HepG2 (cell line): ENCODE data around the gene TUBB4B. TPM values are rescaled to one million over a fixed set of nuclear protein-coding genes. Genes with fewer than 3 reads are reported as not detected.

Source experiments
- ATAC-seq: fragments of 200-7000 bp; cut with Tn5 transposase; 3 replicates; pipeline ENCODE4 v1.9.1; 2020; ENCODE audit warnings: mild to moderate bottlenecking, moderate library complexity
- BruUV-seq: library from RNA; stranded (reverse); fragments of 400-500 nt; replicated peaks from 2 replicates; lab custom pipeline; 2021; lab: Mats Ljungman, UMichigan
- CTCF ChIA-PET: fragments of 300-600 bp; formaldehyde crosslinking; extraction: SDS; loops from one replicate; lab custom pipeline; 2021; ENCODE audit warnings: low total read pairs, inconsistent platforms, low intra/inter-chr PET ratio; lab: Yijun Ruan, JAX
- POLR2A ChIA-PET: fragments of 350-600 bp; sonication (Branson Sonifier 250); formaldehyde crosslinking; loops from one replicate; lab custom pipeline; 2020; ENCODE audit warnings: antibody characterized with exemption, inconsistent platforms; lab: Yijun Ruan, JAX
- DNase-seq: peaks from one replicate; pipeline ENCODE4 v3.0.0-alpha.2; 2015; ENCODE audit warnings: low spot score
- FAIRE-seq: peaks from 3 replicates; lab custom pipeline; 2011; peaks lifted over from hg19 to GRCh38; lab: Jason Lieb, UNC
- H2AFZ ChIP-seq: one replicate; pipeline ENCODE4 v1.6.1; 2011; ENCODE audit warnings: low read length, inconsistent platforms
- H3K27ac ChIP-seq: fragments of 300-600 bp; 3 replicates; pipeline ENCODE4 v1.8.0; 2011; ENCODE audit warnings: mixed run types, mild to moderate bottlenecking, mixed read lengths, low read length, inconsistent platforms; ENCODE audit not compliant: insufficient read depth; ENCODE audit errors: extremely low read length
- H3K27me3 ChIP-seq, 2 experiments: fragments of 200-600 bp in 1 of 2; 2 replicates in 1 of 2; 3 replicates in 1 of 2; pipeline versions ENCODE4 v1.6.0 to v1.8.0; 2011; ENCODE audit warnings: low read length in 2 of 2, mild to moderate bottlenecking in 2 of 2, moderate library complexity in 2 of 2, inconsistent platforms in 1 of 2; ENCODE audit not compliant: insufficient read depth in 2 of 2, control insufficient read depth in 1 of 2
- H3K36me3 ChIP-seq, 2 experiments: fragments of 200-600 bp in 1 of 2; replicated peaks in 1 of 2; 2 replicates in 1 of 2; 3 replicates in 1 of 2; pipeline versions ENCODE4 v1.5.1 to v1.8.0; 2011; ENCODE audit warnings: low read length in 2 of 2, inconsistent platforms in 1 of 2; ENCODE audit not compliant: insufficient read depth in 2 of 2, control insufficient read depth in 1 of 2
- H3K4me1 ChIP-seq: 2 replicates; pipeline ENCODE4 v1.5.1; 2012; ENCODE audit warnings: low read length, inconsistent platforms; ENCODE audit not compliant: insufficient read depth
- H3K4me2 ChIP-seq: 2 replicates; pipeline ENCODE4 v1.6.0; 2011; ENCODE audit warnings: low read depth, low read length, inconsistent platforms
- H3K4me3 ChIP-seq, 3 experiments: fragments of 200-600 bp in 1 of 3; sonication (generic), shearing (Covaris generic) in 1 of 3; replicated peaks in 1 of 3; 2 replicates each; pipeline ENCODE4 v1.5.1; 2011 to 2016; ENCODE audit warnings: low read length in 3 of 3, inconsistent platforms in 2 of 3, low read depth in 2 of 3, mild to moderate bottlenecking in 2 of 3, control low read depth in 1 of 3, mixed read lengths in 1 of 3; ENCODE audit not compliant: insufficient read depth in 1 of 3
- H3K79me2 ChIP-seq: one replicate; pipeline ENCODE4 v1.6.1; 2011; ENCODE audit warnings: low read length, inconsistent platforms; ENCODE audit not compliant: insufficient read depth
- H3K9ac ChIP-seq: 2 replicates; pipeline ENCODE4 v1.6.0; 2011; ENCODE audit warnings: mild to moderate bottlenecking, low read depth, low read length, inconsistent platforms; ENCODE audit not compliant: insufficient read depth
- H3K9me3 ChIP-seq: 2 replicates; pipeline ENCODE4 v1.5.1; 2012; ENCODE audit warnings: mild to moderate bottlenecking, low read length
- H4K20me1 ChIP-seq: 2 replicates; pipeline ENCODE4 v1.6.0; 2011; ENCODE audit warnings: inconsistent platforms, mild to moderate bottlenecking, low read length, moderate library complexity; ENCODE audit not compliant: insufficient read depth
- ESRRA ChIP-seq: sonication (generic); formaldehyde crosslinking; IDR thresholded peaks from 2 replicates; pipeline ENCODE4 v1.5.1; 2020; ENCODE audit warnings: mild to moderate bottlenecking, low read depth, missing genetic modification reagents
- ETV5 ChIP-seq: IDR thresholded peaks from 2 replicates; pipeline ENCODE4 v1.6.1; 2018; ENCODE audit warnings: missing biosample characterization, missing genetic modification reagents, inconsistent platforms, borderline replicate concordance
- NFKB2 ChIP-seq: sonication (generic); formaldehyde crosslinking; IDR thresholded peaks from 2 replicates; pipeline ENCODE4 v1.4.0; 2020; ENCODE audit warnings: missing genetic modification reagents, borderline replicate concordance
- REL ChIP-seq: sonication (generic); formaldehyde crosslinking; conservative IDR thresholded peaks from 2 replicates; pipeline ENCODE4 v1.8.0; 2022; ENCODE audit warnings: mild to moderate bottlenecking, missing genetic modification reagents, moderate library complexity
- RFXAP ChIP-seq: sonication (generic); formaldehyde crosslinking; IDR thresholded peaks from 2 replicates; pipeline ENCODE4 v1.4.0; 2020; ENCODE audit warnings: missing genetic modification reagents, borderline replicate concordance
- SIX1 ChIP-seq: sonication (generic); formaldehyde crosslinking; IDR thresholded peaks from 2 replicates; pipeline ENCODE4 v1.4.0; 2020; ENCODE audit warnings: missing genetic modification reagents, borderline replicate concordance
- TARDBP ChIP-seq: sonication (generic); formaldehyde crosslinking; IDR thresholded peaks from 2 replicates; pipeline ENCODE4 v1.8.0; 2022; ENCODE audit warnings: mild to moderate bottlenecking, missing genetic modification reagents
- ZFP62 ChIP-seq: sonication (generic); formaldehyde crosslinking; IDR thresholded peaks from 2 replicates; pipeline ENCODE4 v1.4.0; 2020; ENCODE audit warnings: missing genetic modification reagents
- ZNF121 ChIP-seq: sonication (generic); formaldehyde crosslinking; IDR thresholded peaks from 2 replicates; pipeline ENCODE4 v1.5.0; 2020; ENCODE audit warnings: mild to moderate bottlenecking, missing genetic modification reagents
- ZNF138 ChIP-seq: sonication (generic); formaldehyde crosslinking; IDR thresholded peaks from 2 replicates; pipeline ENCODE4 v1.5.0; 2020; ENCODE audit warnings: mild to moderate bottlenecking, low read depth, missing genetic modification reagents
- ZNF33B ChIP-seq: sonication (generic); formaldehyde crosslinking; IDR thresholded peaks from 2 replicates; pipeline ENCODE4 v1.5.1; 2020; ENCODE audit warnings: mild to moderate bottlenecking, missing genetic modification reagents
- ZNF350 ChIP-seq: sonication (generic); formaldehyde crosslinking; IDR thresholded peaks from 2 replicates; pipeline ENCODE4 v1.4.0; 2020; ENCODE audit warnings: mild to moderate bottlenecking, low read depth, missing genetic modification reagents, borderline replicate concordance
- ZNF354B ChIP-seq: sonication (generic); formaldehyde crosslinking; IDR thresholded peaks from 2 replicates; pipeline ENCODE4 v1.8.0; 2022; ENCODE audit warnings: mild to moderate bottlenecking, missing genetic modification reagents
- ZNF441 ChIP-seq: sonication (generic); formaldehyde crosslinking; IDR thresholded peaks from 2 replicates; pipeline ENCODE4 v1.7.0; 2021; ENCODE audit warnings: missing genetic modification reagents, borderline replicate concordance
- ZNF629 ChIP-seq: sonication (generic); formaldehyde crosslinking; conservative IDR thresholded peaks from 2 replicates; pipeline ENCODE4 v1.5.0; 2020; ENCODE audit warnings: missing genetic modification reagents
- ZNF672 ChIP-seq: sonication (generic); formaldehyde crosslinking; IDR thresholded peaks from 2 replicates; pipeline ENCODE4 v1.8.1; 2022; ENCODE audit warnings: missing genetic modification reagents
- ZNF788 ChIP-seq: sonication (generic); formaldehyde crosslinking; IDR thresholded peaks from 2 replicates; pipeline ENCODE4 v1.5.0; 2020; ENCODE audit warnings: mild to moderate bottlenecking, missing genetic modification reagents, borderline replicate concordance
- ZSCAN12 ChIP-seq: sonication (generic); formaldehyde crosslinking; IDR thresholded peaks from 2 replicates; pipeline ENCODE4 v1.9.0; 2021; ENCODE audit warnings: mild to moderate bottlenecking, missing genetic modification reagents
- WGBS: methylation state at CpG from one replicate; pipeline ENCODE4 v1.1.6; 2017; ENCODE audit warnings: low lambda C conversion rate; 5-methylcytosine and 5-hydroxymethylcytosine counted together
- in situ Hi-C: cut with HindIII; loops from 2 replicates; pipeline ENCODE4 v1.10.0; 2017; ENCODE audit warnings: low pct_unique_long_range_greater_than_20kb; ENCODE audit not compliant: extremely low pct_ligation_motif_present
- intact Hi-C: fragments of 100-400 bp; cut with micrococcal nuclease; formaldehyde crosslinking; loops from one replicate; pipeline ENCODE4 v1.10.0; 2022; ENCODE audit not compliant: unreplicated experiment
- polyA plus RNA-seq, 8 experiments: library from polyadenylated mRNA; depleted of rRNA in 3 of 8; stranded (reverse) in 7 of 8; unstranded in 1 of 8; fragments of >200 nt; fragmentation: Illumina TruSeq in 4 of 8; extraction: Trizol in 4 of 8; gene quantifications; 2 replicates each; pipeline versions ENCODE4 v1.2.1 to v1.2.3, GENCODE V29; 2011 to 2016; ENCODE audit warnings: low read depth in 4 of 8, missing spikeins in 1 of 8, mixed read lengths in 1 of 8; ENCODE audit not compliant: insufficient read depth in 1 of 8
- total RNA-seq, 5 experiments: library from RNA; depleted of rRNA; stranded (reverse); fragments of >200 nt; fragmentation: Illumina TruSeq; extraction: Trizol; gene quantifications; 2 replicates each; pipeline ENCODE4 v1.2.3, GENCODE V29; 2016; ENCODE audit warnings: low read depth in 1 of 5
- TF ChIP-seq, protein P1 (sequence below): IDR thresholded peaks from 2 replicates; pipeline ENCODE4 v1.6.1; 2016
- TF ChIP-seq, protein P2 (sequence below): sonication (generic); formaldehyde crosslinking; IDR thresholded peaks from 2 replicates; pipeline ENCODE4 v1.8.1; 2023; ENCODE audit warnings: mild to moderate bottlenecking, missing genetic modification reagents

TUBB4B gene
- total and polyA plus RNA-seq, 2 of the 13 experiments (the other 11 are each of a cell fraction or from before 2014, with no cell fraction given): 182 to 412 TPM

DNA sequence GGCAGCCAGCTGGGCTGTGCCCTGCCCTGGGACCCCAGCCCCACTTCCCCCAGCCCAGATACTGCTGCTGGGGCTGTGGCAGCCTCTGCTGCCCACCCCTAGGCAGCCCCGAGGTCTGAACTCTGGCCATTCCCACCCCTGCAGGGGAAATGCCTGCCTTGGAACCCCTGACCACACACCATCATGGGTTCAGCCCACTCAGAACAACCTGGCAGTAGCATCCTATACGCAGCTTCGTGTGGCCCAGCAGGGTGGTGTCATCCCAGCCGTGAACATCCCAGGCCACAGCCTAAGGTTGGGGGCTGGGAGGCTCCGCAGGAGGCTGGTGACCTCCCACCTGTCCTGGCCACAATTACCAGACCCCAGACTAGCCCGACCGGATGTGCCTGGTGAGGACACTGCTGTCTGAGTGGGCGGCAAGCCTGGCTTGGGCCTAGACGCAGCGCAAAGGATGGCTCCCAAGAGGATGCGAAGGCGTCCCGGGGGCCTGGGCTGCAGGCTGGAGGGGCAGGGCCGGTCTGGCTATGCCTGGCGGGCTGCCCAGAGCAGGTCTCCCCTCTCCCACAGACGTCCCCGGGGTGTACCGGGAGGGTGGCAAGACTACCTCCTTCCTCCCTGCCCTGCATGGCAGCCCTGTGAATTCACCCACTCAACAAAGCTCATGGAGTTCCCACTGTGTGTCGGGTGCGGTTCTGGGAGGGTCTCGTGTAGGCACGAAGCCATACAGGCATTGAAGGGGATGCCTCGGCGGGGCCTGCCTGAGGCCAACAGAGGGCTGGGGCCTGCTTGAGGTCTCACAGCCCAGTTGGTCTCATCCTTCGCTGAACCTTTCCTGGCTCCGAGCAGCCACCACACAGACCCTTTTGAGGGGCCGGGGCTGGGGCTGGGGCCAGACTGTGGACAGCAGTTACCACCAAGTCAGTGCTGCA lies 11.9 kb upstream of the TUBB4B start:
- peak overlapping the region; percentile 75 for H3K27ac ChIP-seq
- BruUV-seq: no TSS peak
- intact Hi-C loops: no loop called here
- no peak for TF ChIP-seq ZNF441 (CRISPR knock-in tag)
- no peak for TF ChIP-seq SIX1 (CRISPR knock-in tag)
- 0 out of 2 replicates have a peak, but pooled peaks have one; percentile 8 for TF ChIP-seq REL
- TF ChIP-seq ZSCAN12 (CRISPR knock-in tag): no peak
- no peak for TF ChIP-seq ZNF33B (CRISPR knock-in tag)
- TF ChIP-seq ZNF138 (CRISPR knock-in tag): no peak
- peak; percentile 51 for TF ChIP-seq ZNF788 (CRISPR knock-in tag)
- 0 out of 2 replicates have a peak, but pooled peaks have one; percentile 14 for TF ChIP-seq ZNF629 (CRISPR knock-in tag)
- TF ChIP-seq ESRRA (CRISPR knock-in tag): no peak
- TF ChIP-seq RFXAP: peak; percentile 44; the same call in 1 of the 2 replicates
- TF ChIP-seq, protein P1, sequence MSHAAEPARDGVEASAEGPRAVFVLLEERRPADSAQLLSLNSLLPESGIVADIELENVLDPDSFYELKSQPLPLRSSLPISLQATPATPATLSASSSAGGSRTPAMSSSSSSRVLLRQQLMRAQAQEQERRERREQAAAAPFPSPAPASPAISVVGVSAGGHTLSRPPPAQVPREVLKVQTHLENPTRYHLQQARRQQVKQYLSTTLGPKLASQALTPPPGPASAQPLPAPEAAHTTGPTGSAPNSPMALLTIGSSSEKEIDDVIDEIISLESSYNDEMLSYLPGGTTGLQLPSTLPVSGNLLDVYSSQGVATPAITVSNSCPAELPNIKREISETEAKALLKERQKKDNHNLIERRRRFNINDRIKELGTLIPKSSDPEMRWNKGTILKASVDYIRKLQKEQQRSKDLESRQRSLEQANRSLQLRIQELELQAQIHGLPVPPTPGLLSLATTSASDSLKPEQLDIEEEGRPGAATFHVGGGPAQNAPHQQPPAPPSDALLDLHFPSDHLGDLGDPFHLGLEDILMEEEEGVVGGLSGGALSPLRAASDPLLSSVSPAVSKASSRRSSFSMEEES (CRISPR knock-in tag): 0 out of 2 replicates have a peak, but pooled peaks have one; percentile 8
- TF ChIP-seq ZNF354B (CRISPR knock-in tag): no peak
- no peak for TF ChIP-seq ZNF672 (CRISPR knock-in tag)
- TF ChIP-seq ZNF121 (CRISPR knock-in tag): peak; percentile 82
- no peak for TF ChIP-seq TARDBP (CRISPR knock-in tag)
- peak; percentile 91; the same call in 1 of the 2 replicates for TF ChIP-seq NFKB2 (CRISPR knock-in tag)
- TF ChIP-seq, protein P2, sequence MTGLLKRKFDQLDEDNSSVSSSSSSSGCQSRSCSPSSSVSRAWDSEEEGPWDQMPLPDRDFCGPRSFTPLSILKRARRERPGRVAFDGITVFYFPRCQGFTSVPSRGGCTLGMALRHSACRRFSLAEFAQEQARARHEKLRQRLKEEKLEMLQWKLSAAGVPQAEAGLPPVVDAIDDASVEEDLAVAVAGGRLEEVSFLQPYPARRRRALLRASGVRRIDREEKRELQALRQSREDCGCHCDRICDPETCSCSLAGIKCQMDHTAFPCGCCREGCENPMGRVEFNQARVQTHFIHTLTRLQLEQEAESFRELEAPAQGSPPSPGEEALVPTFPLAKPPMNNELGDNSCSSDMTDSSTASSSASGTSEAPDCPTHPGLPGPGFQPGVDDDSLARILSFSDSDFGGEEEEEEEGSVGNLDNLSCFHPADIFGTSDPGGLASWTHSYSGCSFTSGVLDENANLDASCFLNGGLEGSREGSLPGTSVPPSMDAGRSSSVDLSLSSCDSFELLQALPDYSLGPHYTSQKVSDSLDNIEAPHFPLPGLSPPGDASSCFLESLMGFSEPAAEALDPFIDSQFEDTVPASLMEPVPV (CRISPR knock-in tag): peak; percentile 47; the same call in 1 of the 2 replicates
- no peak for TF ChIP-seq ZFP62 (CRISPR knock-in tag)
- no peak for TF ChIP-seq ZNF350 (CRISPR knock-in tag)
- TF ChIP-seq ETV5 (CRISPR knock-in tag): peak; percentile 40; the same call in 1 of the 2 replicates

More for the DNA sequence above, 11.9 kb upstream of the TUBB4B start:
- WGBS: 16% methylated on average over 8 of the region's 27 CpGs
- Histone ChIP-seq H3K9me3 (no peaks in the 10 kb centered on the region), H3K4me1 (peaks cover 75% of the 10 kb centered on the region), H2AFZ (no peak overlapping the region), H3K4me2 (peak overlapping the region; percentile 96), H4K20me1 (no peaks in the 10 kb centered on the region), H3K36me3 (no peaks in the 10 kb centered on the region), H3K4me3 (peak overlapping the region; percentile 53 to 72 (median 62)), H3K79me2 (no peaks in the 10 kb centered on the region), H3K27me3 (no peaks in the 10 kb centered on the region), H3K9ac (peak overlapping the region; percentile 65)
- in situ Hi-C loops: loop anchor here (5.0 kb wide), 2 partner anchors 42 to 117 kb away; partner anchors contain the start of genes ANAPC2, DPP7 and SSNA1
- FAIRE-seq (no peak), DNase-seq (no peak), ATAC-seq (peak; percentile 6)
- CTCF ChIA-PET: no interaction called here
- POLR2A ChIA-PET: interaction anchor here (0.9 to 2.7 kb wide), 13 partner anchors 9 to 143 kb away, joined by 3 to 16 read pairs (median 6); partner anchors contain the start of genes ANAPC2, MAN1B1, SSNA1 and TOR4A
